Muscle of back (tissue), 11 donors: Measurements from ENCODE around the gene MLLT10. TPM values are rescaled to one million over a fixed set of nuclear protein-coding genes. Genes with fewer than 3 reads are reported as not detected.

ENCODE experiments used
- DNase-seq, 3 donors: peaks; one replicate each; pipeline versions ENCODE4 v3.0.0 to v3.0.0-alpha.2; 2013
- polyA plus RNA-seq, 10 donors: library from polyadenylated mRNA; unstranded; fragments of 120-200 nt; gene quantifications; one replicate each; pipeline ENCODE4 v1.2.1, GENCODE V29; 2013; ENCODE audit not compliant: insufficient read length in 10 of 10

Gene MLLT10
- polyA plus RNA-seq, 10 donors: 19.6 to 31.8 (median 27.1) TPM

- DNase-seq: no peak
Observed at GRCh38 chr10:21500578-21500910, 33.5 kb upstream of the MLLT10 start.

GRCh38 chr10:21501091-21501490 lies 32.9 kb upstream of the MLLT10 start:
- DNase-seq: no peak

GRCh38 chr10:21501731-21502347 lies 32.2 kb upstream of the MLLT10 start:
- no peak for DNase-seq

- no peak for DNase-seq
Observed at GRCh38 chr10:21502348-21502740, 31.7 kb upstream of the MLLT10 start.

- no peak for DNase-seq
Observed at GRCh38 chr10:21503542-21503941, 30.5 kb upstream of the MLLT10 start.

- peak in 1 of 3 donors; percentile 15 for DNase-seq
Observed at GRCh38 chr10:21505711-21506278, 28.2 kb upstream of the MLLT10 start.

GRCh38 chr10:21506351-21506750 lies 27.7 kb upstream of the MLLT10 start:
- DNase-seq: no peak

- DNase-seq: no peak
Observed at GRCh38 chr10:21507150-21507549, 26.9 kb upstream of the MLLT10 start.

- DNase-seq: peak in 1 of 3 donors; percentile 74
Observed at GRCh38 chr10:21508706-21509331, 25.2 kb upstream of the MLLT10 start.

GRCh38 chr10:21509341-21510240 lies 24.4 kb upstream of the MLLT10 start:
- DNase-seq: peak in 1 of 3 donors; percentile 82

- peak in 1 of 3 donors; percentile 78 for DNase-seq
Observed at GRCh38 chr10:21510241-21511094, 23.6 kb upstream of the MLLT10 start.

GRCh38 chr10:21511095-21511570 lies 22.9 kb upstream of the MLLT10 start:
- peak in 1 of 3 donors; percentile 37 for DNase-seq

GRCh38 chr10:21511946-21512572 lies 22.0 kb upstream of the MLLT10 start:
- peak in 1 of 3 donors; percentile 58 for DNase-seq

- DNase-seq: peak in 1 of 3 donors; percentile 59
Observed at GRCh38 chr10:21512573-21513404, 21.2 kb upstream of the MLLT10 start.

GRCh38 chr10:21513405-21513788 lies 20.6 kb upstream of the MLLT10 start:
- no peak for DNase-seq

GRCh38 chr10:21514129-21514817 lies 19.8 kb upstream of the MLLT10 start:
- no peak for DNase-seq

- peak in 1 of 3 donors; percentile 67 for DNase-seq
Observed at GRCh38 chr10:21514818-21515351, 19.1 kb upstream of the MLLT10 start.

GRCh38 chr10:21515361-21516241 lies 18.4 kb upstream of the MLLT10 start:
- DNase-seq: peak in 1 of 3 donors; percentile 78
